CD14-positive monocyte (primary cell): ENCODE data around the gene IFNGR1. TPM values are rescaled to one million over a fixed set of nuclear protein-coding genes. Genes with fewer than 3 reads are reported as not detected.

Experiments
- DNase-seq, 3 donors: peaks; one replicate each; pipeline ENCODE4 v3.0.0-alpha.2; 2011 to 2022
- H2AFZ ChIP-seq: 2 replicates; pipeline ENCODE4 v1.6.0; 2012; ENCODE audit warnings: mild to moderate bottlenecking, low read depth, low read length, inconsistent platforms; ENCODE audit not compliant: insufficient read depth, poor library complexity, severe bottlenecking
- H3K27ac ChIP-seq, 2 donors: 1 replicate in 1 of 2; 2 replicates in 1 of 2; pipeline ENCODE4 v1.5.1; 2012 to 2013; ENCODE audit warnings: low read length in 2 of 2, control low read depth in 1 of 2, inconsistent platforms in 1 of 2, low read depth in 1 of 2, mild to moderate bottlenecking in 1 of 2
- H3K27me3 ChIP-seq, 2 donors: one replicate each; pipeline versions ENCODE4 v1.6.0 to v1.6.1; 2011 to 2013; ENCODE audit warnings: low read length in 2 of 2; ENCODE audit not compliant: control insufficient read depth in 2 of 2, insufficient read depth in 2 of 2
- H3K36me3 ChIP-seq, 2 donors: replicated peaks in 1 of 2; 1 replicate in 1 of 2; 2 replicates in 1 of 2; pipeline versions ENCODE4 v1.5.1 to v1.6.1; 2012 to 2013; ENCODE audit warnings: low read length in 2 of 2, control low read depth in 1 of 2, inconsistent platforms in 1 of 2, mild to moderate bottlenecking in 1 of 2; ENCODE audit not compliant: insufficient read depth in 2 of 2, control insufficient read depth in 1 of 2
- H3K4me1 ChIP-seq, 2 donors: 1 replicate in 1 of 2; 2 replicates in 1 of 2; pipeline versions ENCODE4 v1.5.1 to v1.6.1; 2012 to 2013; ENCODE audit warnings: low read length in 2 of 2, control low read depth in 1 of 2, inconsistent platforms in 1 of 2, mild to moderate bottlenecking in 1 of 2, moderate library complexity in 1 of 2; ENCODE audit not compliant: insufficient read depth in 2 of 2, control insufficient read depth in 1 of 2
- H3K4me2 ChIP-seq: replicated peaks from 2 replicates; pipeline ENCODE3; 2012; ENCODE audit warnings: low read length, moderate library complexity, mild to moderate bottlenecking; ENCODE audit not compliant: poor library complexity, severe bottlenecking; ENCODE audit errors: extremely low read depth
- H3K4me3 ChIP-seq, 3 experiments: fragments of 200-600 bp in 1 of 3; sonication (generic) in 1 of 3; replicated peaks in 1 of 3; 1 replicate in 2 of 3; 2 replicates in 1 of 3; pipeline ENCODE4 v1.5.1; 2011 to 2013; ENCODE audit warnings: low read length in 3 of 3, mild to moderate bottlenecking in 3 of 3, control low read depth in 2 of 3, low read depth in 2 of 3, inconsistent platforms in 1 of 3, moderate library complexity in 1 of 3
- H3K79me2 ChIP-seq: 2 replicates; pipeline ENCODE4 v1.6.0; 2012; ENCODE audit warnings: mild to moderate bottlenecking, control low read depth, inconsistent platforms, low read length, moderate library complexity; ENCODE audit not compliant: insufficient read depth
- H3K9ac ChIP-seq: 2 replicates; pipeline ENCODE4 v1.6.0; 2017; ENCODE audit warnings: low read length, mild to moderate bottlenecking; ENCODE audit not compliant: insufficient read depth, poor library complexity, severe bottlenecking
- H3K9me3 ChIP-seq, 2 donors: replicated peaks in 1 of 2; 1 replicate in 1 of 2; 2 replicates in 1 of 2; pipeline versions ENCODE4 v1.5.1 to v1.6.1; 2012 to 2013; ENCODE audit warnings: low read length in 2 of 2, control low read depth in 1 of 2; ENCODE audit not compliant: control insufficient read depth in 1 of 2, insufficient read depth in 1 of 2
- H4K20me1 ChIP-seq: 2 replicates; pipeline ENCODE4 v1.6.0; 2012; ENCODE audit warnings: mild to moderate bottlenecking, low read length, control low read depth, moderate library complexity; ENCODE audit not compliant: insufficient read depth
- H3K27ac Mint-ChIP-seq, 7 donors: one replicate each; pipeline ENCODE4 v1.8.0; 2020; ENCODE audit warnings: mild to moderate bottlenecking in 7 of 7, mixed read lengths in 7 of 7, moderate library complexity in 6 of 7, inconsistent platforms in 2 of 7
- H3K27me3 Mint-ChIP-seq, 3 donors: one replicate each; pipeline ENCODE4 v1.8.0; 2021 to 2022; ENCODE audit warnings: low read depth in 3 of 3, mild to moderate bottlenecking in 3 of 3, mixed read lengths in 3 of 3, moderate library complexity in 3 of 3, inconsistent platforms in 1 of 3
- H3K36me3 Mint-ChIP-seq, 2 donors: one replicate each; pipeline ENCODE4 v1.8.0; 2020; ENCODE audit warnings: mixed read lengths in 2 of 2, inconsistent platforms in 1 of 2, mild to moderate bottlenecking in 1 of 2
- H3K4me1 Mint-ChIP-seq: one replicate; pipeline ENCODE4 v1.8.0; 2020; ENCODE audit warnings: mild to moderate bottlenecking, mixed read lengths
- H3K4me3 Mint-ChIP-seq, 2 donors: one replicate each; pipeline ENCODE4 v1.8.0; 2020; ENCODE audit warnings: mild to moderate bottlenecking in 2 of 2, mixed read lengths in 2 of 2, moderate library complexity in 1 of 2
- H3K9me3 Mint-ChIP-seq, 7 donors: one replicate each; pipeline ENCODE4 v1.8.0; 2020 to 2022; ENCODE audit warnings: mixed read lengths in 7 of 7, mild to moderate bottlenecking in 6 of 7, moderate library complexity in 6 of 7, inconsistent platforms in 2 of 7
- CTCF ChIP-seq: fragments of 200-600 bp; IDR thresholded peaks from one replicate; pipeline ENCODE4 v1.8.0; 2022; ENCODE audit warnings: antibody characterized with exemption, mild to moderate bottlenecking
- WGBS: methylation state at CpG from one replicate; pipeline ENCODE4 v1.1.5; 2013; ENCODE audit warnings: missing lambda C conversion rate; ENCODE audit not compliant: insufficient coverage; 5-methylcytosine and 5-hydroxymethylcytosine counted together
- intact Hi-C, 2 donors: fragments of 100-400 bp; cut with micrococcal nuclease; formaldehyde crosslinking; loops; one replicate each; pipeline versions ENCODE4 v1.15.0 to v1.15.1; 2023
- polyA plus RNA-seq, 3 donors: library from polyadenylated mRNA; depleted of rRNA in 1 of 3; unstranded in 2 of 3; stranded (reverse) in 1 of 3; fragments of 300-500 nt in 2 of 3; fragments of >200 nt in 1 of 3; fragmentation: Illumina TruSeq in 2 of 3; gene quantifications; 1 replicate in 2 of 3; 2 replicates in 1 of 3; pipeline ENCODE4 v1.2.3, GENCODE V29; 2012 to 2021

The IFNGR1 gene
- polyA plus RNA-seq, 3 donors: 204 to 372 (median 364) TPM

GRCh38 chr6:137264311-137265075, 45.3 kb upstream of the IFNGR1 start:
- H2AFZ ChIP-seq: no peak overlapping the region
- H3K4me3 ChIP-seq: no peak overlapping the region
- H3K27ac Mint-ChIP-seq: no peak overlapping the region
- H3K9me3 Mint-ChIP-seq: peaks cover 0 to 6% (median 2%) of the 10 kb centered on the region in 7 donors
- peaks cover 0 to 2% of the 10 kb centered on the region in 2 donors for H3K36me3 Mint-ChIP-seq
- TF ChIP-seq CTCF: no peak
- H3K27me3 Mint-ChIP-seq: peaks cover 0 to 2% (median 0%) of the 10 kb centered on the region in 3 donors
- H4K20me1 ChIP-seq: no peaks in the 10 kb centered on the region
- no peaks in the 10 kb centered on the region for H3K27me3 ChIP-seq
- WGBS: no CpG with 5 or more reads among the region's 5 CpGs
- H3K9me3 ChIP-seq: peaks cover 0 to 3% of the 10 kb centered on the region in 2 donors
- no peak for DNase-seq
- no peak overlapping the region for H3K9ac ChIP-seq
- H3K4me3 Mint-ChIP-seq: no peak overlapping the region
- H3K4me2 ChIP-seq: no peak overlapping the region
- peaks cover 0 to 5% of the 10 kb centered on the region in 2 donors for H3K4me1 ChIP-seq
- no peaks in the 10 kb centered on the region for H3K79me2 ChIP-seq
- H3K36me3 ChIP-seq: no peaks in the 10 kb centered on the region
- no peak overlapping the region for H3K27ac ChIP-seq
- peaks cover 15% of the 10 kb centered on the region for H3K4me1 Mint-ChIP-seq
- intact Hi-C loops: loop anchor here in 1 of 2 donors (5.0 kb wide), 1 partner anchor 48 kb away; no protein-coding TSS in a partner anchor

- Mint-ChIP-seq H3K4me1 (peaks cover 20% of the 10 kb centered on the region), H3K36me3 (peaks cover 0 to under 1% of the 10 kb centered on the region in 2 donors), H3K27me3 (no peaks in the 10 kb centered on the region), H3K4me3 (no peak overlapping the region), H3K9me3 (peaks cover 0 to 12% (median 6%) of the 10 kb centered on the region in 7 donors), H3K27ac (no peak overlapping the region)
- Histone ChIP-seq H3K4me3 (no peak overlapping the region), H3K4me1 (peaks cover 9 to 14% of the 10 kb centered on the region in 2 donors), H3K36me3 (no peaks in the 10 kb centered on the region), H3K9ac (no peak overlapping the region), H3K27me3 (no peaks in the 10 kb centered on the region), H2AFZ (no peak overlapping the region), H3K27ac (no peak overlapping the region), H4K20me1 (no peaks in the 10 kb centered on the region), H3K9me3 (peaks cover 0 to 8% of the 10 kb centered on the region in 2 donors), H3K4me2 (no peak overlapping the region), H3K79me2 (no peaks in the 10 kb centered on the region)
- intact Hi-C loops: loop anchor here in 1 of 2 donors (5.0 kb wide), 1 partner anchor 51 kb away; no protein-coding TSS in a partner anchor
- TF ChIP-seq CTCF: no peak
- no peak for DNase-seq
Measured at GRCh38 chr6:137261761-137262160, 42.6 kb upstream of the IFNGR1 start.
